HEK293 (cell line): ENCODE measurements around the gene HIF1AN.

ENCODE experiments used
- CTCF ChIA-PET: fragments of 350-600 bp; formaldehyde crosslinking; extraction: SDS; loops from one replicate; lab custom pipeline; 2021; ENCODE audit warnings: antibody characterized with exemption; lab: Yijun Ruan, JAX
- POLR2A ChIA-PET: fragments of 300-600 bp; formaldehyde crosslinking; extraction: SDS; loops from one replicate; lab custom pipeline; 2020; ENCODE audit warnings: antibody characterized with exemption, inconsistent platforms; lab: Yijun Ruan, JAX
- H3K27ac ChIP-seq: fragments of 200-500 bp; sonication (Bioruptor generic); 2 replicates; pipeline ENCODE4 v1.5.1; 2014; ENCODE audit warnings: low read depth, low read length, control low read depth, inconsistent platforms; ENCODE audit errors: extremely low read depth
- H3K36me3 ChIP-seq, 2 experiments: fragments of 200-500 bp in 1 of 2; sonication (Bioruptor generic) in 1 of 2; 1 replicate in 1 of 2; 2 replicates in 1 of 2; pipeline ENCODE4 v1.5.1; 2014 to 2017; ENCODE audit warnings: inconsistent platforms in 2 of 2, low read length in 2 of 2; ENCODE audit not compliant: control insufficient read depth in 2 of 2, insufficient read depth in 1 of 2
- H3K4me1 ChIP-seq: fragments of 200-500 bp; sonication (Bioruptor generic); 2 replicates; pipeline ENCODE4 v1.5.1; 2014; ENCODE audit warnings: mild to moderate bottlenecking, low read length, inconsistent platforms; ENCODE audit not compliant: control insufficient read depth, insufficient read depth
- H3K4me3 ChIP-seq: 2 replicates; pipeline ENCODE4 v1.5.1; 2011; ENCODE audit warnings: low read depth, mild to moderate bottlenecking, control low read depth, low read length, moderate library complexity
- H3K9me3 ChIP-seq: fragments of 200-500 bp; sonication (Bioruptor generic); 2 replicates; pipeline ENCODE4 v1.5.1; 2014; ENCODE audit warnings: low read depth, low read length, inconsistent platforms; ENCODE audit not compliant: control insufficient read depth, insufficient read depth
- BCL11B ChIP-seq: fragments of 450-650 bp; formaldehyde crosslinking; IDR thresholded peaks from 2 replicates; pipeline ENCODE4 v1.5.1; 2016; ENCODE audit warnings: low read depth, missing biosample characterization, missing genetic modification characterization
- GLI4 ChIP-seq: fragments of 450-650 bp; formaldehyde crosslinking; IDR thresholded peaks from 2 replicates; pipeline ENCODE4 v1.5.1; 2016; ENCODE audit warnings: missing biosample characterization, missing genetic modification characterization
- GLIS1 ChIP-seq: fragments of 450-650 bp; formaldehyde crosslinking; IDR thresholded peaks from 2 replicates; pipeline ENCODE4 v1.5.1; 2016; ENCODE audit warnings: missing biosample characterization, missing genetic modification characterization
- KLF10 ChIP-seq: fragments of 450-650 bp; IDR thresholded peaks from 2 replicates; pipeline ENCODE4 v1.5.1; 2018; ENCODE audit warnings: missing biosample characterization, mild to moderate bottlenecking, missing genetic modification characterization
- KLF9 ChIP-seq: fragments of 450-650 bp; formaldehyde crosslinking; IDR thresholded peaks from 2 replicates; pipeline ENCODE4 v1.5.1; 2016; ENCODE audit warnings: missing biosample characterization, missing genetic modification characterization, low read depth
- MYNN ChIP-seq: fragments of 450-650 bp; formaldehyde crosslinking; IDR thresholded peaks from 2 replicates; pipeline ENCODE4 v1.5.1; 2016; ENCODE audit warnings: missing biosample characterization, missing genetic modification characterization, borderline replicate concordance
- PATZ1 ChIP-seq: fragments of 450-650 bp; formaldehyde crosslinking; IDR thresholded peaks from 2 replicates; pipeline ENCODE4 v1.5.1; 2016; ENCODE audit warnings: missing biosample characterization, missing genetic modification characterization
- REPIN1 ChIP-seq: fragments of 450-650 bp; formaldehyde crosslinking; IDR thresholded peaks from 2 replicates; pipeline ENCODE4 v1.5.1; 2017; ENCODE audit warnings: missing biosample characterization, missing genetic modification characterization, low read depth
- SETDB1 ChIP-seq: IDR thresholded peaks from one replicate; pipeline ENCODE4 v1.6.1; 2017; ENCODE audit warnings: mild to moderate bottlenecking, low read length, moderate library complexity, mixed read lengths; ENCODE audit not compliant: insufficient read length
- SP7 ChIP-seq: fragments of 450-650 bp; formaldehyde crosslinking; IDR thresholded peaks from 2 replicates; pipeline ENCODE4 v1.5.1; 2016; ENCODE audit warnings: missing biosample characterization, missing genetic modification characterization
- ZBTB10 ChIP-seq: fragments of 450-650 bp; formaldehyde crosslinking; IDR thresholded peaks from 2 replicates; pipeline ENCODE4 v1.5.1; 2016; ENCODE audit warnings: missing biosample characterization, missing genetic modification characterization
- ZEB2 ChIP-seq: fragments of 450-650 bp; formaldehyde crosslinking; IDR thresholded peaks from 2 replicates; pipeline ENCODE4 v1.5.1; 2016; ENCODE audit warnings: missing biosample characterization, missing genetic modification characterization
- ZNF132 ChIP-seq: fragments of 450-650 bp; formaldehyde crosslinking; IDR thresholded peaks from 2 replicates; pipeline ENCODE4 v1.5.1; 2017; ENCODE audit warnings: missing biosample characterization, missing genetic modification characterization, borderline replicate concordance
- ZNF2 ChIP-seq: fragments of 450-650 bp; formaldehyde crosslinking; IDR thresholded peaks from 2 replicates; pipeline ENCODE4 v1.5.1; 2016; ENCODE audit warnings: missing biosample characterization, missing genetic modification characterization
- ZNF311 ChIP-seq: fragments of 450-650 bp; formaldehyde crosslinking; IDR thresholded peaks from 2 replicates; pipeline ENCODE4 v1.5.1; 2017; ENCODE audit warnings: missing biosample characterization, missing genetic modification characterization, borderline replicate concordance
- ZNF426 ChIP-seq: fragments of 450-650 bp; formaldehyde crosslinking; IDR thresholded peaks from 2 replicates; pipeline ENCODE4 v1.5.1; 2017; ENCODE audit warnings: missing biosample characterization, missing genetic modification characterization, mild to moderate bottlenecking, inconsistent platforms, moderate library complexity
- ZNF48 ChIP-seq: fragments of 450-650 bp; formaldehyde crosslinking; IDR thresholded peaks from 2 replicates; pipeline ENCODE4 v1.5.1; 2016; ENCODE audit warnings: missing biosample characterization, missing genetic modification characterization
- ZNF610 ChIP-seq: fragments of 450-650 bp; formaldehyde crosslinking; IDR thresholded peaks from 2 replicates; pipeline ENCODE4 v1.5.1; 2016; ENCODE audit warnings: missing biosample characterization, missing genetic modification characterization, borderline replicate concordance
- ZNF623 ChIP-seq: fragments of 450-650 bp; formaldehyde crosslinking; IDR thresholded peaks from 2 replicates; pipeline ENCODE4 v1.5.1; 2016; ENCODE audit warnings: missing biosample characterization, missing genetic modification characterization
- ZNF837 ChIP-seq: fragments of 450-650 bp; formaldehyde crosslinking; IDR thresholded peaks from 2 replicates; pipeline ENCODE4 v1.5.1; 2016; ENCODE audit warnings: missing biosample characterization, missing genetic modification characterization
- ZNF843 ChIP-seq: fragments of 450-650 bp; formaldehyde crosslinking; IDR thresholded peaks from 2 replicates; pipeline ENCODE4 v1.5.1; 2016; ENCODE audit warnings: missing biosample characterization, missing genetic modification characterization
- TF ChIP-seq, protein P1 (sequence below): fragments of 450-650 bp; formaldehyde crosslinking; IDR thresholded peaks from 2 replicates; pipeline ENCODE4 v1.5.1; 2016; ENCODE audit warnings: missing biosample characterization, missing genetic modification characterization
- TF ChIP-seq, protein P2 (sequence below): fragments of 450-650 bp; formaldehyde crosslinking; IDR thresholded peaks from 2 replicates; pipeline ENCODE4 v1.5.1; 2016; ENCODE audit warnings: missing biosample characterization, missing genetic modification characterization
- TF ChIP-seq, protein P3 (sequence below): fragments of 450-650 bp; formaldehyde crosslinking; IDR thresholded peaks from 2 replicates; pipeline ENCODE4 v1.5.1; 2016; ENCODE audit warnings: missing biosample characterization, missing genetic modification characterization, low read depth

HIF1AN gene

DNA sequence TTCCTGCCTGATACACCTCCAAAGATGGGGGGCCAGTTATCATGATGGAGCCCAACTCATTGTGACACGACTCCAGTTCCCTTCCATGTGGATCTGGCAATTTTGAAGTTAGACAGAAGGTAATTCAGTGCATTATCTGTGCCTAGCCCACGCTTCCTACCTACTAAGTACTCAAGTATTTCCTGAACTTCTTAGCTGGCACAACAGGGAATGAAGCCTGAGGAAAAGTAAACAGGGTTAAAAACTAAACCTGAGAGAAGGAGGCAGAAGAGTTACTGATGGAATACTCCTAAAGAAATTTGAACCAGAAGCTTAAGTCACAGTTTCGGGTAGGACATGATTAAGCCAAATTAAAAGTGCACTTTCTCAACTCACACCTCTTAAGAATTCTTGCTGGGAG lies 14.9 kb upstream of the HIF1AN start:
- no peak overlapping the region for H3K4me3 ChIP-seq
- no peaks in the 10 kb centered on the region for H3K4me1 ChIP-seq
- ChIA-PET CTCF (interaction anchor here (0.6 to 4.7 kb wide), 8 partner anchors 15 to 358 kb away, joined by 3 to 34 read pairs (median 4); partner anchors contain the start of genes HIF1AN and SCD), POLR2A (interaction anchor here (0.7 to 1.3 kb wide), 3 partner anchors 14 to 253 kb away, joined by 3 to 8 read pairs (median 4); no protein-coding TSS in a partner anchor)
- H3K27ac ChIP-seq: no peak overlapping the region
- TF ChIP-seq MYNN (no peak), PATZ1 (tag by site-specific recombination) (no peak), ZNF426 (tag by site-specific recombination) (no peak), SETDB1 (no peak), ZNF623 (tag by site-specific recombination) (no peak), ZNF311 (tag by site-specific recombination) (no peak), KLF9 (tag by site-specific recombination) (no peak), ZEB2 (tag by site-specific recombination) (no peak), ZNF132 (tag by site-specific recombination) (no peak), ZNF48 (tag by site-specific recombination) (no peak), GLIS1 (tag by site-specific recombination) (no peak), SP7 (tag by site-specific recombination) (no peak), ZNF2 (tag by site-specific recombination) (no peak), REPIN1 (tag by site-specific recombination) (no peak), ZNF610 (tag by site-specific recombination) (no peak), BCL11B (tag by site-specific recombination) (no peak)
- TF ChIP-seq, protein P1, sequence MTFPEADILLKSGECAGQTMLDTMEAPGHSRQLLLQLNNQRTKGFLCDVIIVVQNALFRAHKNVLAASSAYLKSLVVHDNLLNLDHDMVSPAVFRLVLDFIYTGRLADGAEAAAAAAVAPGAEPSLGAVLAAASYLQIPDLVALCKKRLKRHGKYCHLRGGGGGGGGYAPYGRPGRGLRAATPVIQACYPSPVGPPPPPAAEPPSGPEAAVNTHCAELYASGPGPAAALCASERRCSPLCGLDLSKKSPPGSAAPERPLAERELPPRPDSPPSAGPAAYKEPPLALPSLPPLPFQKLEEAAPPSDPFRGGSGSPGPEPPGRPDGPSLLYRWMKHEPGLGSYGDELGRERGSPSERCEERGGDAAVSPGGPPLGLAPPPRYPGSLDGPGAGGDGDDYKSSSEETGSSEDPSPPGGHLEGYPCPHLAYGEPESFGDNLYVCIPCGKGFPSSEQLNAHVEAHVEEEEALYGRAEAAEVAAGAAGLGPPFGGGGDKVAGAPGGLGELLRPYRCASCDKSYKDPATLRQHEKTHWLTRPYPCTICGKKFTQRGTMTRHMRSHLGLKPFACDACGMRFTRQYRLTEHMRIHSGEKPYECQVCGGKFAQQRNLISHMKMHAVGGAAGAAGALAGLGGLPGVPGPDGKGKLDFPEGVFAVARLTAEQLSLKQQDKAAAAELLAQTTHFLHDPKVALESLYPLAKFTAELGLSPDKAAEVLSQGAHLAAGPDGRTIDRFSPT (tag by site-specific recombination): no peak
- TF ChIP-seq, protein P2, sequence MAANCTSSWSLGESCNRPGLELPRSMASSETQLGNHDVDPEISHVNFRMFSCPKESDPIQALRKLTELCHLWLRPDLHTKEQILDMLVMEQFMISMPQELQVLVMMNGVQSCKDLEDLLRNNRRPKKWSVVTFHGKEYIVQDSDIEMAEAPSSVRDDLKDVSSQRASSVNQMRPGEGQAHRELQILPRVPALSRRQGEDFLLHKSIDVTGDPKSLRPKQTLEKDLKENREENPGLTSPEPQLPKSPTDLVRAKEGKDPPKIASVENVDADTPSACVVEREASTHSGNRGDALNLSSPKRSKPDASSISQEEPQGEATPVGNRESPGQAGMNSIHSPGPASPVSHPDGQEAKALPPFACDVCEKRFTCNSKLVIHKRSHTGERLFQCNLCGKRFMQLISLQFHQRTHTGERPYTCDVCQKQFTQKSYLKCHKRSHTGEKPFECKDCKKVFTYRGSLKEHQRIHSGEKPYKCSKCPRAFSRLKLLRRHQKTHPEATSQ (tag by site-specific recombination): no peak
- peaks cover 19 to 43% of the 10 kb centered on the region in 2 experiments for H3K36me3 ChIP-seq
- H3K9me3 ChIP-seq: no peaks in the 10 kb centered on the region

- peaks cover 32 to 54% of the 10 kb centered on the region in 2 experiments for H3K36me3 ChIP-seq
- ChIA-PET CTCF (interaction anchor here (0.6 to 1.7 kb wide), 11 partner anchors 10 to 519 kb away, joined by 3 to 11 read pairs (median 4); partner anchors contain the start of gene HIF1AN), POLR2A (interaction anchor here (0.6 to 1.1 kb wide), 3 partner anchors 13 to 253 kb away, joined by 3 read pairs; partner anchors contain the start of gene HIF1AN)
- H3K4me3 ChIP-seq: no peak overlapping the region
- H3K9me3 ChIP-seq: no peaks in the 10 kb centered on the region
- H3K4me1 ChIP-seq: no peaks in the 10 kb centered on the region
- no peak overlapping the region for H3K27ac ChIP-seq
- no peak for TF ChIP-seq KLF10 (tag by site-specific recombination)
- TF ChIP-seq GLI4 (tag by site-specific recombination): no peak
- TF ChIP-seq, protein P3, sequence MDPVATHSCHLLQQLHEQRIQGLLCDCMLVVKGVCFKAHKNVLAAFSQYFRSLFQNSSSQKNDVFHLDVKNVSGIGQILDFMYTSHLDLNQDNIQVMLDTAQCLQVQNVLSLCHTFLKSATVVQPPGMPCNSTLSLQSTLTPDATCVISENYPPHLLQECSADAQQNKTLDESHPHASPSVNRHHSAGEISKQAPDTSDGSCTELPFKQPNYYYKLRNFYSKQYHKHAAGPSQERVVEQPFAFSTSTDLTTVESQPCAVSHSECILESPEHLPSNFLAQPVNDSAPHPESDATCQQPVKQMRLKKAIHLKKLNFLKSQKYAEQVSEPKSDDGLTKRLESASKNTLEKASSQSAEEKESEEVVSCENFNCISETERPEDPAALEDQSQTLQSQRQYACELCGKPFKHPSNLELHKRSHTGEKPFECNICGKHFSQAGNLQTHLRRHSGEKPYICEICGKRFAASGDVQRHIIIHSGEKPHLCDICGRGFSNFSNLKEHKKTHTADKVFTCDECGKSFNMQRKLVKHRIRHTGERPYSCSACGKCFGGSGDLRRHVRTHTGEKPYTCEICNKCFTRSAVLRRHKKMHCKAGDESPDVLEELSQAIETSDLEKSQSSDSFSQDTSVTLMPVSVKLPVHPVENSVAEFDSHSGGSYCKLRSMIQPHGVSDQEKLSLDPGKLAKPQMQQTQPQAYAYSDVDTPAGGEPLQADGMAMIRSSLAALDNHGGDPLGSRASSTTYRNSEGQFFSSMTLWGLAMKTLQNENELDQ: no peak
- TF ChIP-seq ZNF837 (tag by site-specific recombination): no peak
- no peak for TF ChIP-seq ZBTB10
- TF ChIP-seq ZNF843: no peak
Observed at GRCh38 chr10:100522107-100522801, 13.5 kb upstream of the HIF1AN start.
